Measurements from ENCODE around the gene MX1. TPM values are rescaled to one million over a fixed set of nuclear protein-coding genes. Genes with fewer than 3 reads are reported as not detected.

MX1 gene
- total RNA-seq, 1 experiment from 2014 or later = 1.2 TPM

GRCh38 chr21:41465176-41465781 is 39.2 kb downstream of the MX1 start:
- Histone ChIP-seq H3K27me3 (replicated peaks; ENCODE audit: insufficient read depth, low read depth, low read length, poor library complexity) (no peaks in the 10 kb centered on the region), H3K36me3 (ENCODE audit: insufficient read depth, low read length, poor library complexity, severe bottlenecking) (no peaks in the 10 kb centered on the region), H3K4me1 (ENCODE audit: insufficient read depth, low read length, poor library complexity, severe bottlenecking) (no peaks in the 10 kb centered on the region), H3K9me3 (ENCODE audit: low read depth, low read length, poor library complexity, severe bottlenecking) (no peaks in the 10 kb centered on the region), H3K27ac (ENCODE audit: low read depth, low read length, poor library complexity, severe bottlenecking) (no peak overlapping the region), H3K4me3 (ENCODE audit: low read depth, low read length, poor library complexity, severe bottlenecking) (no peak overlapping the region)
- DNase-seq (ENCODE audit: low spot score) = no peak
- no TSS peak for BruUV-seq (replicated peaks)
- ChIA-PET POLR2A (ENCODE audit: low non-redundant PET) (no interaction called here), CTCF (no interaction called here)
- intact Hi-C loops (cut with micrococcal nuclease; ENCODE audit: unreplicated experiment) = no loop called here
- no peak for TF ChIP-seq EZH2 (IDR thresholded peaks at IDR 0.05; ENCODE audit: borderline replicate concordance, low read depth, low read length, poor library complexity, severe bottlenecking)
- TF ChIP-seq, protein P1, sequence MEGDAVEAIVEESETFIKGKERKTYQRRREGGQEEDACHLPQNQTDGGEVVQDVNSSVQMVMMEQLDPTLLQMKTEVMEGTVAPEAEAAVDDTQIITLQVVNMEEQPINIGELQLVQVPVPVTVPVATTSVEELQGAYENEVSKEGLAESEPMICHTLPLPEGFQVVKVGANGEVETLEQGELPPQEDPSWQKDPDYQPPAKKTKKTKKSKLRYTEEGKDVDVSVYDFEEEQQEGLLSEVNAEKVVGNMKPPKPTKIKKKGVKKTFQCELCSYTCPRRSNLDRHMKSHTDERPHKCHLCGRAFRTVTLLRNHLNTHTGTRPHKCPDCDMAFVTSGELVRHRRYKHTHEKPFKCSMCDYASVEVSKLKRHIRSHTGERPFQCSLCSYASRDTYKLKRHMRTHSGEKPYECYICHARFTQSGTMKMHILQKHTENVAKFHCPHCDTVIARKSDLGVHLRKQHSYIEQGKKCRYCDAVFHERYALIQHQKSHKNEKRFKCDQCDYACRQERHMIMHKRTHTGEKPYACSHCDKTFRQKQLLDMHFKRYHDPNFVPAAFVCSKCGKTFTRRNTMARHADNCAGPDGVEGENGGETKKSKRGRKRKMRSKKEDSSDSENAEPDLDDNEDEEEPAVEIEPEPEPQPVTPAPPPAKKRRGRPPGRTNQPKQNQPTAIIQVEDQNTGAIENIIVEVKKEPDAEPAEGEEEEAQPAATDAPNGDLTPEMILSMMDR (conservative IDR thresholded peaks at IDR 0.05; ENCODE audit: low read depth, low read length) = no peak

DNA sequence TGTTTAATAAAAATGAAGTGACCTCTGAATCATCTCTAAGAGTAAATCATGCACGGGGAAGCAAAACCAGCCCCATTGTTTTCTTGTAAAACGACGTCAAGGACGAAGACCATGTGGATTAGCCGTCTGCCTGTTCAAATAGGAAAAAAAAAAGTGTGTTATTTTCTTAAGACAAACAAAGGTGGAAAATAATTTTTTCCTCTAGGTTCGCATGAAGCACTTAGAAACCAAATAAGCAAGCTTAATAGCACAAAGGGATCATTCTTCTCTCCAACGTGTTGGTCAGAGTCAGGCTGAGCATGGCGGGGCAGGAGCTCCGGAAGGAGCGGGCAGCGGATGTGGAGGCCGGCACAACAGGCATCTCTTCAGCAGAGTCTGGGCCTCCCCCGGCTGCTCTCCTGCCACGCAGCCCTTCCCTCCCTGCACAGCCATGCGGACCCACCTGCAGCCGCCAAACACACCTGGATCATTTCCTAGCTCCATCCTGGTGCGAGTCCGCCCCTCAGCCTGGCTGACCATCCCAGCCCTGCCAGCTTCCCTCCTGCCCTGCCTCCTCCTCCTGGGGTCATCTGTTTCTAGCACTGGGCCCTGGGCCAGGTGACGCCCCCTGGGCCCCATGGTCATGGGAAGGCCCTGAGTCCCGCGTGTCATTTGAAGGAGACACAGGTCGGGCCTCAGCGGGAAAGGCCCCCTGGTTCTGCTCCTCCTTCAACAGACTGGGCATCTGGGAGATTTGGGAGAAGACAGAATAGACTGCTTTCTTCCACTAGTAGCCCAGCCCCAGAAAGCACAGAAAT is 40.2 kb downstream of the MX1 start:
- H3K27ac ChIP-seq (ENCODE audit: low read depth, low read length, poor library complexity, severe bottlenecking) = no peak overlapping the region
- no TSS peak for BruUV-seq (replicated peaks)
- H3K4me1 ChIP-seq (ENCODE audit: insufficient read depth, low read length, poor library complexity, severe bottlenecking) = no peaks in the 10 kb centered on the region
- POLR2A ChIA-PET (ENCODE audit: low non-redundant PET) = no interaction called here
- H3K36me3 ChIP-seq (ENCODE audit: insufficient read depth, low read length, poor library complexity, severe bottlenecking) = no peaks in the 10 kb centered on the region
- intact Hi-C loops (cut with micrococcal nuclease; ENCODE audit: unreplicated experiment) = no loop called here
- TF ChIP-seq EZH2 (IDR thresholded peaks at IDR 0.05; ENCODE audit: borderline replicate concordance, low read depth, low read length, poor library complexity, severe bottlenecking) = no peak
- TF ChIP-seq, protein P1 (conservative IDR thresholded peaks at IDR 0.05; ENCODE audit: low read depth, low read length) = no peak
- no peak for DNase-seq (ENCODE audit: low spot score)
- H3K4me3 ChIP-seq (ENCODE audit: low read depth, low read length, poor library complexity, severe bottlenecking) = no peak overlapping the region
- CTCF ChIA-PET = no interaction called here
- no peaks in the 10 kb centered on the region for H3K9me3 ChIP-seq (ENCODE audit: low read depth, low read length, poor library complexity, severe bottlenecking)
- H3K27me3 ChIP-seq (replicated peaks; ENCODE audit: insufficient read depth, low read depth, low read length, poor library complexity) = no peaks in the 10 kb centered on the region

DNA sequence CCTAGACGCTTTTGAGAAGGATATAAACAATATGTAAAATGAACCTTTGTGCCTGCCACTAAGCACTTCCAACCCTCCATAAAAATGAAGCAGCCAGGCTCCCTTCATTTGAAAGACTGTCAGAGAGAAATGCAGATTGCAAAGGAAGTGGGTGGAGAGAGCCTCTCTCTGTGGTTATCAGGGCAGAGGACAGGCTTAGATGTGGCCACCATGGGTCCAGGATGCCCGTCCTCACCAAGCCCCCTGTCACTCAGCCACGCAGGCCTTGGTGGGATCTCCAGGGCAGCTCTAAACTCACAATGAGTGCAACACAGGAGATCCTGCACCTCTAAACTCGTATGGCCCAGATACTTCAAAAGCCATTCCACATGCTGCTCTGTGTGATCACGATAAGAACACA is 44.0 kb downstream of the MX1 start:
- no peak overlapping the region for H3K27ac ChIP-seq (ENCODE audit: low read depth, low read length, poor library complexity, severe bottlenecking)
- no peaks in the 10 kb centered on the region for H3K9me3 ChIP-seq (ENCODE audit: low read depth, low read length, poor library complexity, severe bottlenecking)
- no peaks in the 10 kb centered on the region for H3K4me1 ChIP-seq (ENCODE audit: insufficient read depth, low read length, poor library complexity, severe bottlenecking)
- BruUV-seq (replicated peaks) = no TSS peak
- H3K4me3 ChIP-seq (ENCODE audit: low read depth, low read length, poor library complexity, severe bottlenecking) = no peak overlapping the region
- CTCF ChIA-PET = no interaction called here
- POLR2A ChIA-PET (ENCODE audit: low non-redundant PET) = no interaction called here
- no peak for DNase-seq (ENCODE audit: low spot score)
- no peaks in the 10 kb centered on the region for H3K36me3 ChIP-seq (ENCODE audit: insufficient read depth, low read length, poor library complexity, severe bottlenecking)
- TF ChIP-seq, protein P1 (conservative IDR thresholded peaks at IDR 0.05; ENCODE audit: low read depth, low read length) = no peak
- no peak for TF ChIP-seq EZH2 (IDR thresholded peaks at IDR 0.05; ENCODE audit: borderline replicate concordance, low read depth, low read length, poor library complexity, severe bottlenecking)
- H3K27me3 ChIP-seq (replicated peaks; ENCODE audit: insufficient read depth, low read depth, low read length, poor library complexity) = no peaks in the 10 kb centered on the region
- intact Hi-C loops (cut with micrococcal nuclease; ENCODE audit: unreplicated experiment) = no loop called here
